Measurements from ENCODE around the gene HDX. TPM values are rescaled to one million over a fixed set of nuclear protein-coding genes. Genes with fewer than 3 reads are reported as not detected.

HDX gene
- total RNA-seq, 2 donors from 2014 or later = 2.3 to 2.7 TPM

DNA sequence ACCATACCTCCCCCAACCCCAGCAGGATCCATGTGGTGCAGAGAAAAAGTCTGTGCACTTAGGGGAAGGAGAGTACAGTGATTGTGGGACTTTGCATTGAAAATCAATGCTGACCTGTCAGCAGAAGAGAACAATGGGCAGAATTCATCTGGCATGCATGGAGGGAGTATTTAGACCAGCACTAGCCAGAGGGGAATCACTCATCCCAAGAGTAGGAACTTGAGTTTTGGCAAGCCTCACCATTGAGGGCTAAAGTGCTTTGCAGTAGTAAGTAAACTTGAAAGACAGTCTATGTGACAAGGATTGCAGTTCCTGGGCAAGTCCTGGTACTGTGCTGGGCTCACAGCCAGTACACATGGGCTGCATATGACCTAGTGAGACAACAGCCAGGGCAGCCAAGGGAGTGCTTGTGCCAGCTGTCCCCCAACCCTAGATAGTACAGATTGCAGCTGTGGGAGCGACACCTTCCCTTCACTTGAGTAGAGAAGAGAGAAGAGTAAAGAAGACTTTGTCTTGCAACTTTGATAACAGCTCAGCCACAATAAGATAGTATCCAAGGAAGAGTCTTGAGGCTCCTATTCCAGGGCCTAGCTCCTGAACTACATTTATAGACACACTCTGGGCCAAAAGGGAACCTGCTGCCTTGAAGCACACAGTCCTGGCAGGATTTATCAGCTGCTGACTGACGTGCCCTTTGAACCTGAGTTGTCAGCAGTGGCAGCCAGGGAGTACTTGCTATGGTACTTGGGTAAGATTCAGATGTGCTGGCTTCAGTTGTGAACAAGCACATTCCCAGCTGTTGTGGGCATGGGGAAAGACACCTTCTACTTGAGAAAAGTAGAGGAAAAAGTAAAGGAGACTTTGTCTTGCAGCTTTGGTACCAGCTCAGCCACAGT lies 48.7 kb downstream of the HDX start:
- no peak for TF ChIP-seq CTCF (IDR thresholded peaks at IDR 0.05)
- Histone ChIP-seq H3K4me1 (no peaks in the 10 kb centered on the region), H3K27ac (no peak overlapping the region), H3K9ac (ENCODE audit: low read depth in 2 of 2, low read length in 2 of 2) (no peak overlapping the region), H3K36me3 (no peaks in the 10 kb centered on the region), H3K27me3 (no peaks in the 10 kb centered on the region), H3K4me3 (no peak overlapping the region), H3K9me3 (no peaks in the 10 kb centered on the region)
- intact Hi-C loops (cut with DNase I) = no loop called here
- DNase-seq = no peak

GRCh38 chrX:84441143-84441542 lies 61.1 kb downstream of the HDX start:
- no peak overlapping the region for H3K4me3 ChIP-seq
- TF ChIP-seq CTCF (IDR thresholded peaks at IDR 0.05) = no peak
- no peak overlapping the region for H3K9ac ChIP-seq (ENCODE audit: low read depth in 2 of 2, low read length in 2 of 2)
- intact Hi-C loops (cut with DNase I) = no loop called here
- no peak overlapping the region for H3K27ac ChIP-seq
- no peak for DNase-seq
- no peaks in the 10 kb centered on the region for H3K27me3 ChIP-seq
- H3K36me3 ChIP-seq = no peaks in the 10 kb centered on the region
- no peaks in the 10 kb centered on the region for H3K4me1 ChIP-seq
- H3K9me3 ChIP-seq = no peaks in the 10 kb centered on the region

- no peak overlapping the region for H3K9ac ChIP-seq (ENCODE audit: low read depth in 2 of 2, low read length in 2 of 2)
- no peak for TF ChIP-seq CTCF (IDR thresholded peaks at IDR 0.05)
- intact Hi-C loops (cut with DNase I) = no loop called here
- H3K4me3 ChIP-seq = no peak overlapping the region
- no peaks in the 10 kb centered on the region for H3K36me3 ChIP-seq
- no peak for DNase-seq
- no peaks in the 10 kb centered on the region for H3K9me3 ChIP-seq
- H3K27me3 ChIP-seq = no peaks in the 10 kb centered on the region
- no peak overlapping the region for H3K27ac ChIP-seq
- H3K4me1 ChIP-seq = no peaks in the 10 kb centered on the region
Measured at GRCh38 chrX:84415140-84415539, 87.1 kb downstream of the HDX start.

DNA sequence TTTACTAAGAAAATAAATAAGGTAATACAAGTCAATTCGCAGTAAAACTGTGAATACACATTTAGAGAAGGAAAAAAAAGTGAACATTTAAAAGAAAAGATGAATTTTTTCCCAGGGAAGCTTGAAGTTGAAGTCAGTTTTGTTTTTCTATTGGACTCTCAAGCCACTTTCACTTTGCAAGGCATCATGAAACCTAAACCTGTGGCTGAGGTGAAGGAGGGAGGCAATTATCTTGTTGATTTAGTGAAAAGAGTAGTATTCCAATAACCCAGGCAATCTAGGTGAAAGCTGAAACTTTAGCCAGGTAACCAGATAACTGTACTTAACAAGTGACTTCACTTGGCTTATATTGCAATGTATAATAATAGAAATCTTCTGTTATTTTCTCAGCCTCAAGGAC lies 138.6 kb downstream of the HDX start:
- no peak for TF ChIP-seq CTCF (IDR thresholded peaks at IDR 0.05)
- Histone ChIP-seq H3K4me1 (no peaks in the 10 kb centered on the region), H3K27ac (no peak overlapping the region), H3K27me3 (no peaks in the 10 kb centered on the region), H3K36me3 (no peaks in the 10 kb centered on the region), H3K9me3 (no peaks in the 10 kb centered on the region), H3K4me3 (no peak overlapping the region), H3K9ac (ENCODE audit: low read depth in 2 of 2, low read length in 2 of 2) (no peak overlapping the region)
- DNase-seq = no peak
- intact Hi-C loops (cut with DNase I) = no loop called here

- Histone ChIP-seq H3K9me3 (no peaks in the 10 kb centered on the region), H3K27me3 (no peaks in the 10 kb centered on the region), H3K36me3 (no peaks in the 10 kb centered on the region), H3K27ac (no peak overlapping the region), H3K4me3 (no peak overlapping the region), H3K4me1 (no peaks in the 10 kb centered on the region), H3K9ac (ENCODE audit: low read depth in 2 of 2, low read length in 2 of 2) (no peak overlapping the region)
- DNase-seq = no peak
- intact Hi-C loops (cut with DNase I) = no loop called here
- no peak for TF ChIP-seq CTCF (IDR thresholded peaks at IDR 0.05)
Measured at GRCh38 chrX:84363051-84363450, 139.2 kb downstream of the HDX start.

All from colonic mucosa (tissue), 4 donors.